Parathyroid adenoma (tissue), 2 donors: ENCODE data around the gene PBX1.

ENCODE experiments used
- H2AFZ ChIP-seq: fragments of 300-600 bp; sonication (generic); one replicate; pipeline ENCODE4 v1.7.0; 2017; ENCODE audit warnings: antibody characterized with exemption, mild to moderate bottlenecking
- H3K27ac ChIP-seq: fragments of 300-600 bp; sonication (generic); one replicate; pipeline ENCODE4 v1.7.0; 2017
- H3K27me3 ChIP-seq: fragments of 300-600 bp; sonication (generic); one replicate; pipeline ENCODE4 v1.7.0; 2017; ENCODE audit warnings: low read length; ENCODE audit not compliant: control insufficient read depth, insufficient read depth
- H3K36me3 ChIP-seq: fragments of 300-600 bp; sonication (generic); one replicate; pipeline ENCODE4 v1.7.0; 2017; ENCODE audit warnings: low read length; ENCODE audit not compliant: control insufficient read depth, insufficient read depth
- H3K4me1 ChIP-seq: fragments of 300-600 bp; sonication (generic); one replicate; pipeline ENCODE4 v1.7.0; 2017; ENCODE audit warnings: control low read depth
- H3K4me2 ChIP-seq: fragments of 300-600 bp; sonication (generic); one replicate; pipeline ENCODE4 v1.7.0; 2017; ENCODE audit warnings: low read length
- H3K4me3 ChIP-seq: fragments of 300-600 bp; sonication (generic); one replicate; pipeline ENCODE4 v1.7.0; 2017; ENCODE audit warnings: low read depth, low read length
- H3K79me2 ChIP-seq: fragments of 300-600 bp; sonication (generic); one replicate; pipeline ENCODE4 v1.7.0; 2017; ENCODE audit warnings: control low read depth
- H3K9ac ChIP-seq: fragments of 300-600 bp; sonication (generic); one replicate; pipeline ENCODE4 v1.7.0; 2017; ENCODE audit warnings: mild to moderate bottlenecking
- H3K9me3 ChIP-seq: fragments of 300-600 bp; sonication (generic); one replicate; pipeline ENCODE4 v1.7.0; 2017; ENCODE audit warnings: low read length; ENCODE audit not compliant: control insufficient read depth
- CTCF ChIP-seq: fragments of 300-600 bp; sonication (generic); IDR thresholded peaks from one replicate; pipeline ENCODE4 v1.7.0; 2017; ENCODE audit warnings: antibody characterized with exemption, mild to moderate bottlenecking
- donor health status: primary hyperparathyroidism.

Gene PBX1

DNA sequence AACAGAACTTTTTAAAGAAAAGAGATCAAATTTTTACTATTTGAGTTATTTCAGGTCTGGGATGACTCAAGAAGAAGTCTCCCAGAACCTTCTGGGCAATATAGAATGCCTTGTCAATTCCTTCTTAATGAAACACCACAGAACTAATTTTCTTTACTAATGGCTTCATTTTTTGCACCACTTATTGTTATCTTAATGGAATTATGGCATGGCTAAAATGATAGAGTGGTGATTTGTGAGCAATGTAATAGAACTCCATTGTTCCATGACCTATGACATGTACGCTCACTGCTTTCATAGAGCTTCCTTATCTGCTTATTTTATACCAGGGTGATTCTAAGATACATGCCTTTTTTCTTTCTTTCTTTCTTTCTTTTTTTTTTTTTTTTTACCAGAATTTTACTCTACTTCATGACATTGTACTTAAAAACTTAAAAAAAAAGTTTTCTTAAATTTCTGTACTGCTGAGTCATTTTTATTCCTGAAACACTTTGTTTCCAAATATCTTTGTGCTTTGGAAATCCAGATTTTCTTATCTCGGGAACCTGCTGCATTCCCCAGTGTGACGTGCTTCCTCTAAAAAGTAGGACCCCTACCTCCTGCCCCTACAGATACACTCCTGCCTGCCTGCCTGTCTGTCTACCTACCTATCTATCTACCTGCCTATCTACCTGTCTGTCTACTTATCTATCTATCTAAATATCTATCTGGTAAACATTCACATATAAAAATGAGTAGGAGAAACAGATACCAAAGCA, 284.9 kb downstream of the PBX1 start:
- no peak overlapping the region for H3K9ac ChIP-seq
- no peaks in the 10 kb centered on the region for H3K36me3 ChIP-seq
- no peak overlapping the region for H2AFZ ChIP-seq
- no peaks in the 10 kb centered on the region for H3K79me2 ChIP-seq
- H3K4me2 ChIP-seq, result no peak overlapping the region
- no peak overlapping the region for H3K4me3 ChIP-seq
- H3K4me1 ChIP-seq, result peaks cover 6% of the 10 kb centered on the region
- H3K27me3 ChIP-seq, result no peaks in the 10 kb centered on the region
- TF ChIP-seq CTCF, result no peak
- no peaks in the 10 kb centered on the region for H3K9me3 ChIP-seq
- H3K27ac ChIP-seq, result no peak overlapping the region

DNA sequence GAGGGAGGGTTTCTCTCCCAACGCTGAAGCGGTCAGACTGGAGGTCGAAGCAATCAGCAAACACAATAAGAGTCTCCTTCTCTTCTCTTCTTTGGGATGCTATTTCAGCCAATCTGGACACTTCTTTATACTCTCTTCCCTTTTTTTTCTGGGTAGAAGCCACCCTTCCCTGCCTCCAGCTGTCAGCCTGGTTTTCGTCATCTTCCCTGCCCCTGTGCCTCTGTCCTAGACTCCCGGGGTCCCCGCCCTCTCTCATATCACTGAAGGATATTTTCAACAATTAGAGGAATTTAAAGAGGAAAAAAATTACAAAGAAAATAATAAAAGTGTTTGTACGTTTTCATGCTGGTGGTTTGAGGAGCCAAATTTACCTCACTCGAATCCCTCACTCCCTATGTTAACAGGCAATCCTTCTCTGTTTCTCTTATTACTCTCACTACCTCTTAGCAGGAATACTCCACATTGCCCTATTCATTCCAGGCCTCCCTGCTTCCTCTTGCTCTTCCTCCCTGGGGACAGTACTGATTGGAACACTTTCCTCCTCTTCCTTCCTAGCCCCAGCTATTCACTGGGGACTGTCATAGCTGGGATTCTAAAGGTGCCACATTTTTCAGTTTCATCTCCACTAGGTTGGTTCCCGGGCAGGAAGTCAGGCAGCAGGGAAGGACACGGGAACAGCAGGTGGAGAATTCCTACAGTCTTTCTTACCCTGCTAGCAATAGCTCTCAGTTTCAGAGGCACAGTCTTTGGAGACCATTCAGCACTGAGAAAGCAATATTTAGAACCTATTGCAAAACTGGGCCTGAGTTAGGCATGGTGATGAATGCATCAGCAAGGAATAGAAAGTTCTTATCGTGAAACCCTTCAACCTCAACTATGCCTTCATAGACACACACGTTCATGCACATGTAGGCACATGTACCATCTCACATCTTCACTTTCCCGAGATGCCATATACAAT, 288.0 kb downstream of the PBX1 start:
- Histone ChIP-seq H3K4me3 (no peak overlapping the region), H3K36me3 (no peaks in the 10 kb centered on the region), H3K27me3 (no peaks in the 10 kb centered on the region), H3K4me1 (peaks cover under 1% of the 10 kb centered on the region), H3K9ac (no peak overlapping the region), H3K79me2 (no peaks in the 10 kb centered on the region), H3K27ac (no peak overlapping the region), H2AFZ (no peak overlapping the region), H3K4me2 (no peak overlapping the region), H3K9me3 (no peaks in the 10 kb centered on the region)
- no peak for TF ChIP-seq CTCF

DNA sequence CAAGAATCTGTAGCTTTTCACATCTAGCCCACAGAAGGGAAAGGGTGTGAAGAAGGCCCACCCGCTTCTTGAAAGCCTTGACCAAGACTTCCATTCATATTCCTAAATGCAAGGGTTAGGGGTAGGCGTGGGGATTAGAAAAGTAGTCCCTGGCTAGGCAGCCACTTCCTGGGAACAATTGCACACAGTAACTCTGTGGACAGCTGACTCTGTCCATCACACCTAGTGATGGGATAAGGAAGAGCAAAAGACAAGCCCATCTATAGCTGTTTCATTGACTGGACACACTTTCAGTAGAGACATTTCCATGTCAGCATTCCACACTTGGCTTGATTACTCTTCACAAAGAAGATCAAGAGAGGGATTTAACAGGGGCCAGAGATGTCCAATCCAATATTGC, 294.2 kb downstream of the PBX1 start:
- H2AFZ ChIP-seq, result no peak overlapping the region
- H3K4me3 ChIP-seq, result no peak overlapping the region
- H3K27ac ChIP-seq, result no peak overlapping the region
- no peaks in the 10 kb centered on the region for H3K9me3 ChIP-seq
- H3K79me2 ChIP-seq, result no peaks in the 10 kb centered on the region
- no peak overlapping the region for H3K9ac ChIP-seq
- TF ChIP-seq CTCF, result no peak
- no peak overlapping the region for H3K4me2 ChIP-seq
- H3K4me1 ChIP-seq, result no peaks in the 10 kb centered on the region
- H3K27me3 ChIP-seq, result no peaks in the 10 kb centered on the region
- H3K36me3 ChIP-seq, result no peaks in the 10 kb centered on the region

DNA sequence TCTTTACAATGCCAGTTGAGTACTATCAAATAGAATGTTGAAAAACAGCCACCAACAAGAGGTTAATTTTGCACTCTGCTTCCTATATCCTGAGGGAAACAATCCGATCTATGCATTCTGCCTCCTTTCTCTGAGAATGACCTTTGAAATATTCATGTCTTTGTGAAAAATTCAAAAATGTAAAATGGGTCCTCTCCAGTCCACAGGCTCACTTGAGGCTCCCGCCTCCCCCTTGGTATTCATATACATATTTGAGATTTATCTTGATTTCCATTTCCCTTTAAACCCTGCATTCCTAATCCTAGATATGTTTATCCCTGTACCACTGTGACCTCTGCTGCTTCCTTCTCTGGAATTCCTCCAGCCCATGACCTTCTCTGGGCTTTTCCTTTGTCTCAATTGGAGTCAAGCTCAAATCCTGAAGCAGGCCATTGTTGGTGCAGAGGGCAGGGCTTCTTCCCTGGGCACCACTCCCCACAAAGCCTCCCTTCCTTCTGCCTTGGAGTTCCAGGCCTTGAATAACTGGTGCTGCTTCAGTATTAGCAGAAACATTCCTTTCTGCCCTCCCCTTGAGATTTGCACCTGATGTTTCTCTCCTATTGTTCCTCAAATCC, 296.8 kb downstream of the PBX1 start:
- H3K79me2 ChIP-seq, result no peaks in the 10 kb centered on the region
- no peak overlapping the region for H3K4me2 ChIP-seq
- no peaks in the 10 kb centered on the region for H3K27me3 ChIP-seq
- H3K36me3 ChIP-seq, result no peaks in the 10 kb centered on the region
- no peak overlapping the region for H2AFZ ChIP-seq
- H3K9ac ChIP-seq, result no peak overlapping the region
- no peak overlapping the region for H3K27ac ChIP-seq
- H3K4me1 ChIP-seq, result no peaks in the 10 kb centered on the region
- H3K9me3 ChIP-seq, result no peaks in the 10 kb centered on the region
- no peak overlapping the region for H3K4me3 ChIP-seq
- TF ChIP-seq CTCF, result no peak
